Ureter (tissue), 1 donor: Measurements from ENCODE around the gene MMP8. TPM values are rescaled to one million over a fixed set of nuclear protein-coding genes. Genes with fewer than 3 reads are reported as not detected.
A peak's percentile ranks its signal among the peaks of the same experiment; 100 is the strongest.
"Not testable (repeated sequence)": the region's sequence is repeated elsewhere in the genome, so short reads cannot be mapped to it uniquely, and the experiment has no call there.

Experiments
- DNase-seq: peaks from one replicate; pipeline ENCODE4 v3.0.0-alpha.2; 2020; ENCODE audit warnings: low spot score
- total RNA-seq: library from RNA; stranded (reverse); gene quantifications from one replicate; pipeline ENCODE4 v1.2.4, GENCODE V29; 2023
- donor health status: DM: yes; HTN: yes; CAD: no.

MMP8 gene, protein sequence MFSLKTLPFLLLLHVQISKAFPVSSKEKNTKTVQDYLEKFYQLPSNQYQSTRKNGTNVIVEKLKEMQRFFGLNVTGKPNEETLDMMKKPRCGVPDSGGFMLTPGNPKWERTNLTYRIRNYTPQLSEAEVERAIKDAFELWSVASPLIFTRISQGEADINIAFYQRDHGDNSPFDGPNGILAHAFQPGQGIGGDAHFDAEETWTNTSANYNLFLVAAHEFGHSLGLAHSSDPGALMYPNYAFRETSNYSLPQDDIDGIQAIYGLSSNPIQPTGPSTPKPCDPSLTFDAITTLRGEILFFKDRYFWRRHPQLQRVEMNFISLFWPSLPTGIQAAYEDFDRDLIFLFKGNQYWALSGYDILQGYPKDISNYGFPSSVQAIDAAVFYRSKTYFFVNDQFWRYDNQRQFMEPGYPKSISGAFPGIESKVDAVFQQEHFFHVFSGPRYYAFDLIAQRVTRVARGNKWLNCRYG
- not detected for total RNA-seq

DNA sequence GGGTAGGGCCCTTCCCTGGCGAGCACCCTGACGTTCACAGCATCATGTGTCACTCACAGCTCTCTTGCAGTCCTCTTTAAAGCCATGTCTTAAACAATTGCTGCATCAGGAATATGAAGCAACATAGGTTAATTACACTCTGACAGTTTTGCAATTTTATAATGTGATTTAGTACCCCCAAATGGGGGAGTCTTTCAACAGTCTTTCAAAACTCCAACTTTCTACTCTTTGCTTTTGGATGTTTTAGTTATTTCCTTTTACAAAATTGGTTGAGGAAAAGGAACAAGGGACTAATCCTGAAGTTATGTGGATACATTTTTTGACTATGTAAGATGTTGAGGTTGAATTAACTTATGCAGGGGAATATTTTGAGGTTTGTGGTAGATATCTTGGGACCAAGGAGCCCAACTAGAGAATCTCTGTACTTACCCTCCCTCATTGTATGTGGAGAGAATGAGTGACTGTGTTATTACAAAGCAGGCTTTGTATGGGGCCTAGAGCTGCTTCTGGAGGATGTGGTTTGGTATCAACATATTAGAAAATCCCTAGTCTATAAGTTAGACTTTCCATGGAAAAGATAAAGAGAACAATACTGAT, at the start of gene MMP8:
Gene MMP8, minus strand, starts transcription at position 51 of the 597 bp plus-strand sequence. CDS start 99 bp downstream, outside the sequence.
- no peak for DNase-seq

DNA sequence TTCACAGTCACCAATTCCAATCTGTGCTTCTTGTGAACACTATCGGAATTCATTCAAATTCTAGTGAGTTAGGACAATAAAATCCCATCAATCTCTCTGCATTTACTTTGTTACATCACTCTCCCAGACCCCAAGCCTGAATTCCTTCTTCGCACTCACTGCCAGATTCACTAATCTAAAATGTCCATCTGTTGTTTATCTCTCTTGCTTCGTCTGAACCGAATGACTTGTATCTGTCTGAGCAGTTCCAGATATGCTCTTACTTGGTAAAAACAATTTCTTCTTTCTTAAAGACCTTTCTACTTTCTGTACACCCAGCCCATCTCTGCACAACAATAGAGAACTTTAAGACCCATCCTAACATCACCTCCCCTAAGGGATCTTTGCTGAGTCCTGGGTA, 48.6 kb upstream of the MMP8 start:
- DNase-seq, result no peak

DNA sequence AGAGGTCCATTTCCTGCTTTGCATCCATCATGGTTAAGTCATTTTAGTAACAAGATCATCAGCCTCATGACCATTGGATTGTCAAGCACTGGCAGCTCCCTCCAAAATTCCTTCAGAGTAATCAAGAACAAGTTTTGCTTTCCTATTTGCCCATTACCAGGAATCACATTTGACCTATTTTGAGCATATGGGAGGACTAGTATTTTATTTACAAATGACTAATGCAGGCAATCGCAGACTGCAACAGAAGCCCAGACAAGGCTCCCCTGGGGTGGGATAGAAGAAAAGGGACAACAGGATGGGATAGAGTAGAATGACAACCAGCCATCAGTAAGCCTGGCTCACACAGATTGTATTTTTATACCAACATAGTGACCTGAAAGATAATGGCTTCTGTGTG, 46.6 kb upstream of the MMP8 start:
- DNase-seq, result no peak

DNA sequence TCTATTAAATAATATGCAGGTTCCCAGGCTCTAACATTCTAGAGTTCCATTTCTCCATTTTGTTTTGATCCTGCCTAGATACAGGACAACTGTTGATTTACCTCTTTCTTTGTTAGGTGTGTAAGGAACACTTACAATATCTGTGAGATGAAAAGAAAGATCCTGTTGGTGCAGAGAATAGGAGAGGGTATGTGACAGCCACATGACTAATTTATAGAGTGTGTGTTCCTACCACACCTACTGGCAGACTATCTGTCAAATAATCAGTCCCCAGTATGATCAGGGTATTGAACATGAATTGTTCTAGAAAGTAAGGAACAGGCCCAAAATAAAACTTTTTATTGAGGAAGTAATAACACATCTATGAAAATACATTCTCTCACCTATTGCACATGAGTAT, 45.4 kb upstream of the MMP8 start:
- no peak for DNase-seq

DNA sequence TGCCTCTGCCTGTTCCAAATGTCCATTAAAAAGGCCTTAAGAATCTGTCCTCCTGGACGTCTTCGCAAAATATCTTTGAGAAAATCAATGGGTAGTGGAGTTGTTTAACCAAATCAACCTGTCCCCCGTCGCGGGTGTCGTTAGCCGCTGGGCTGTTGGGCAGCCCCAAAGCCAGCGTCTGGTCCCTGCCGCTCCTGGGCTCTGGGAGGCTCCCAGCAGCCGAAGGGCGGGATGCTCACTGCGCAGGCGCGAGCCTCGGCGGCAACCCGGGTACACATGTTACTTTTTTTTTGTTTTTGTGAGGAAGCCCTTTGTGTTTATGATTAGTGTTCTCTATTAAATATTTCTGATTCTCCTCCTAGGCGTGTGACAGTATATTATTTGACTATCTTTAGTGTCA, 43.0 kb upstream of the MMP8 start:
- no peak for DNase-seq

DNA sequence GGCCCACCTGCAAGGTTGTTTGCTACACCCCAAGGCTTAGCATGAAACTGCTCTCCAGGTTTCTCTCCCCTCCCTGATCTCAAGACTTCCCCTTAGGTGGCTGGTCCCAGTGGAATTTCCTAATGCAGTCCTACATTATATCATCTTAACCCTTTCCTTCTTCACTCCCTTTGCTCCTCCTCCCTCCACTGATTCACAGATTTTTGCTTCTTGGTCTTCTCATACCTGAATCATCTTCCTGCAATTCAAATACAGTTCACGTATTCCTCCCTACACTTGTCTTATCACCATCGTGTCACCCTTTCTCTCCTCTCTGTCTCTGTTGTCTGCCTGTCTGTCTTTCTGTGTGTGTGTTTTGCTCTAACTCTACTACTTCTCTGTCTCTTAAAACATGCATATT, 38.7 kb upstream of the MMP8 start:
- DNase-seq, result no peak

DNA sequence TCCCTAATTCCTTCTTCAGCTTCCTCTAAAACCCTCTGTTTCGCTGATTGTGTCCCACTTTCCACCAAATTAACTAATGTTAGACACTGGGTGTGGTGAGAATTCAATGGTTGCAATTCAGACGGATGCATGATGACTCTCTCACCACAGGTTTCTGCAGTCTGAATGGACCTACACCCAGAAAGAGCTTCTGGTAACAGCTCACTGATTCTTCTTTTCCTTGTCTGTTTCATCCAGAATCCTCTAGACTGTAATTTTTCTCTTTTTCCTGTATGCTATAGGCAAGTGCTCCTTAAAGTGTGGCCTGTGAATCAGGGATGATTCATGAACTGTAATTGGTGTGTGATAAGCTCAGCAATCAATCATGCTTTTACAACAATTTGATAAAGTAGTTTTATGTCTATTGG, 37.6 kb upstream of the MMP8 start:
- no peak for DNase-seq

DNA sequence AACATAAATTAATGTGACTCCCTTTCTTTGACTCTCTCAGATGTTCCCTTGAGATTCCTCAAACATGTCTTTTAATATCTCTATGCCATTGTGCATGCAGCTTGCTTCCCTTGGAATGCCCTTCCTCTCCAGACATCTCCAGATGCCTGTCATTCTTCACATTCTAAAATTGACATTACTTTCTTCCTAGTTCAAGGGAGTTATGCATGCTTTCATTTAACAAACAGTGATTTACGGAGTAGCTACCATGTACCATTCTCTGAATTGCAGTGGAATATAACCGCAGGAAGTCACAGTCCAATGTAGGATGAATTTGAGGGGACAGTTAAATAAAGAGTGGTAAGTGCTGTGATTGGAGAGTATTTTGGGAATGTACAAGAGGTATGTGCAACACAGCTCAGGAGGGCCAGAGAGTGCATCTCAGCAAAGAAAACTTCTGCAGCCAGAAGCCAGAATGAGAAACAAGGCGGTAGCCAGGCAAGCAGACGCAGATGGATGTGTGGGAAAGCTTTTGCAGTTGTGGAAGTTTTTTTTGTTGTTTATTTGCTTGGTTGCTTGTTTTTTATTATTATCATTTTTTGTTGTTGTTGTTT, 37.0 kb upstream of the MMP8 start:
- DNase-seq, result no peak

DNA sequence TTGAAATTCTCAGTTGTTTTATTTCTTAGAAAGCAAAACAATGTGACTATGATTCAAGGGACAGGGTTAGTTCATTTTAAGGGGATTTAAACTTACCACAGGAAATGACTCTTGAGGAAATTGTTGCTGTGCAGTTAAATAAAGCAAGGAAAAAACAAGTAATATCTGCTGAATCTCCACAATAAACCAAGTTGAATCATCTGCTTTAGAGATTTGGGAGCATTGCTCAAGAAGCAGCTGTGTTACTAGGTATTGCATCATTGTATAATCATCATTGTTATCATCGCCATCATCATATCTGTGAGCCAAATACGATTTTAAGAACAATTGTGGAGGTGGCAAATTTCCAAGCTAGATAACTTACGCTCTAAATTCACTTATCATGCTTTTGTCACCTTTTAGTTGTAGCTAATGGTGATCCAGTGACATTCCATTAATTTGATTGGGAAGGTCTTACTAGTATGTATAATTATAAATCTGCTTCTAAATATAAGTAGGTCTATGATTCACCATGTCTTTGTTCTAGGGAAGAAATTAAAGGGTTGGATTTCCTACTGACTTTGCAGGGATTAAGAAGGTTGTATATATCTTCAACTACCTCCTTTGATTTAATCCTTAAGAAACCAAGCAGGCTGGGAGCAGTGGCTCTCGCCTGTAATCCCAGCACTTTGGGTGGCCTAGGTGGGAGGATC, 35.7 kb upstream of the MMP8 start:
- DNase-seq, result no peak

DNA sequence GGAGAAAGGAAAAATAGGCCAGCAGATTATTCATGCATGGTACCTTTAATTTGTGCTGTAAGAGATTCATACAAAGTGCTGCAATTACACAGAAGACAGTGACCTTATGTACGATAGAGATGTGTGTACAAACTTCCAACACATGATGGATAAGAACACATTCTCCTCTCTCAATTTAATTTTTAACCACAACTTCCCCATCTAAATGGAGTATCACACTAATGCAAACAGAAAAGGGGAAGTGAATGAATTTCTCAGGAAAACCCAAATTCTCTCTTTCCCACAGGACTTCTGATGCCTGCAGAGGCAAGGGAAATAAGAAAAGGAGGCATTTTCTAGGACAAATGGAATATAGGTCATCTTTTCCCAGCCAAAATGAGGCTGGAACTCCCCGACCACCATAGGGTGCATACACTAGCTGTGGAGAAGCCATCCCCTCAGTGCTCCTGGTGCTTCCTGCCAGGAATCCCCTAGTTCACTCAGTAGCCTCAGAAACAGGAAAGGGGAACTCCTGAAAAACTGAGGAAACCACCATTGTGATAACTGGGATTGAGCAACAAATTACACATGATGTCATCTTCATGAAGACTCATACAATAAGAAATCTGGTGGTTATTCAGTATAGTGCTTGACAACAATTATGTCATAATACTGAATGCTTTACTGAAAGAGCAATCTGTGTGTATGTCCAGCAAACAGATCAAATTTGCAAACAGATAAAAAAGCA, 33.2 kb upstream of the MMP8 start:
- DNase-seq, result no peak

DNA sequence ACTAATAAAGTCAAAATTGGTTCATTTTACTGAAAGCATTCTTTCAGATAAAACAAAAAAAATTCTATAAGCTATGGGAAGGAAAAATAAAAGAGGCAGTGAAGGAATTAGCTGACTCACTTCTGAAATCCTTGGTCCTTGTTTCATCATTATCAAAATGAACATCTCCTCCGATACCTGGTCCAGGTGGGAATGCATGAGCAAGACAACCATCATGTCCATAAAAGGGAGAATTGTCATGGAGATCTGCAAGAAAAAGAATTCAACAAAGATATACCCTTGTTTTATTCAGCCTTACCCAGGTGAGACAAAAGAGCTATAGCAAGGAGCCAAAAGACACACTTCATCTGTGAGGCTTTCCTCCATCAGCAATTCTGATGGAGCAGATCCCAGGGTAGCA, 28.5 kb upstream of the MMP8 start:
- DNase-seq, result no peak

DNA sequence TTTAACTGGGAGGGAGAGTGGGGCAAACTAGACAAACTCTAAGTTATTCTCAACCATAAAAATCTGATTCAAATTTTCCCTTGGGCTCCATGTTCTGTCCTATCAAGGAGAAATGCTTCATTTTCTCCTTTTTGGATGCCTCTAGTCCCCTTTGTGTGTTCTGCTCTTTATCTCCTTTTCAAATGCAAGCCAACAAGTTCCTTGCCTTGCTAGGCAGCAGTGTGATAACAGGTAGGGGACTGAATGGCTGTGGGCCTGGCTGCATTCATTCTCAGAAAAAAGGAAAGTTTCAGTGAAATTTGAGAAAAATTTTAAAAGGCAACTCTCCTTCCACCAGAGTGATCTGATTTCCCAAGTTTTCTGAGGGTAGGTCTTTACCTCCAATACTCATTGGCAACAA, 26.9 kb upstream of the MMP8 start:
- no peak for DNase-seq

DNA sequence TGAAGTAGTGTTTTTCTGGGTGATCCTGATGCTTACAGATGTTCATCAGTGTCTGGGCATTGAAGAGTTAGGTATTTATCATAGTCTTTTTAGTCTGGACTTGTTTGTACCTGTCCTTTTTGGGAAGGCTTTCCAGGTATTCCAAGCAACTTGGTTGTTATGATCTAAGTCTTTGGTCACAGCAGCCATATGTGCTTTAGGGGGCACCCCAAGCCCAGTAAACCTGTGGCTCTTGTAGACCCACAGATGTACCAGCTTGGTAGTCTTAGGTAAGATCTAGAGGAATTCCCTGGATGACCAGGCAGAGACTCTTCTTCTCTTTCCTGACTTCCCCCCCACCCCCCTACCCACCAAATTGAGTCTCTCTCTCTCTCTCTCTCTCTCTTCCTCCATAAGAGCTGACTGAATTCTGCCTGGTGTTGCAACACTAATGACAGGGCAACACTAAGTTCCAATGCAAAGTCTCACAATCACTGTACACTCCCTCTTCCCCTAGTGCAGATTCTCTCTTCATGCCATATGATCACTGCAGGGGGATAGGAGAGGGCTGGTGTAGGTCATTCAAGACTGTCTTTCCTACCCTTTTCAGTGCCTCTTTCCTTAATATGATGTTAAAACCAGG, 24.5 kb upstream of the MMP8 start:
- no peak for DNase-seq

DNA sequence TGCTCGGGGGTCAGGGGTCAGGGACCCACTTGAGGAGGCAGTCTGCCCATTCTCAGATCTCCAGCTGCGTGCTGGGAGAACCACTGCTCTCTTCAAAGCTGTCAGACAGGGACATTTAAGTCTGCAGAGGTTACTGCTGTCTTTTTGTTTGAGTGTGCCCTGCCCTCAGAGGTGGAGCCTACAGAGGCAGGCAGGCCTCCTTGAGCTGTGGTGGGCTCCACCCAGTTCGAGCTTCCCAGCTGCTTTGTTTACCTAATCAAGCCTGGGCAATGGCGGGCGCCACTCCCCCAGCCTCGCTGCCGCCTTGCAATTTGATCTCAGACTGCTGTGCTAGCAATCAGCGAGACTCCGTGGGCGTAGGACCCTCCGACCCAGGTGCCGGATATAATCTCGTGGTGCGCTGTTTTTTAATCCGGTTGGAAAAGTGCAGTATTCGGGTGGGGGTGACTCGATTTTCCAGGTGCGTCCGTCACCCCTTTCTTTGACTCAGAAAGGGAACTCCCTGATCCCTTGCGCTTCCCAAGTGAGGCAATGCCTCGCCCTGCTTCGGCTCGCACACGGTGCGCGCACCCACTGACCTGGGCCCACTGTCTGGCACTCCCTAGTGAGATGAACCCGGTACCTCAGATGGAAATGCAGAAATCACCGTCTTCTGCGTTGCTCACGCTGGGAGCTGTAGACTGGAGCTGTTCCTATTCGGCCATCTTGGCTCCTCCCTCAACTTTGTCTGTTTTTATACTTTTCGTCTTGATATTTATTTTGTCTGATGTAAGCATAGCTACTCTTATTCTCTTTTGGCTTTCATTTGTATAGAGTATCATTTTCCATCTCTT, 22.2 kb upstream of the MMP8 start:
- DNase-seq, result not testable (repeated sequence)

DNA sequence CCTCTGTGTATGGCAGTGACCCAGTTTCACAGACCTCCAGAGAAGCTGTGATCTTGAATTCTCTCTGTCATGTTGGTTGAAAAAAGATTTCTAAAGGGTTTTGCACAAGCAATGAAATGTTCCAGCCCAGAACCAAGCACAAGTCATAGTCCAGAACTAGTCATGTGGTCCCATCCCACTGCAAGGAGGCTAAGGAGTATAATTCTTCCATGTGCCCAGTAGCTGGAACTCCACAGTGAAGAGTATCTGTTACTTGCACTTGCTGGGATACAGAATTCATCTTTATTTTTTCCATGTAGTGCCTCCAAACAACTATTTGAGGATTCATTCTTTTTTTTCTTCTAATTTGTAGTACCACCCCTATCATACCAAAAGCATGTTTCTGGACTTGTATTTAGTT, 9.9 kb upstream of the MMP8 start:
- DNase-seq, result no peak

DNA sequence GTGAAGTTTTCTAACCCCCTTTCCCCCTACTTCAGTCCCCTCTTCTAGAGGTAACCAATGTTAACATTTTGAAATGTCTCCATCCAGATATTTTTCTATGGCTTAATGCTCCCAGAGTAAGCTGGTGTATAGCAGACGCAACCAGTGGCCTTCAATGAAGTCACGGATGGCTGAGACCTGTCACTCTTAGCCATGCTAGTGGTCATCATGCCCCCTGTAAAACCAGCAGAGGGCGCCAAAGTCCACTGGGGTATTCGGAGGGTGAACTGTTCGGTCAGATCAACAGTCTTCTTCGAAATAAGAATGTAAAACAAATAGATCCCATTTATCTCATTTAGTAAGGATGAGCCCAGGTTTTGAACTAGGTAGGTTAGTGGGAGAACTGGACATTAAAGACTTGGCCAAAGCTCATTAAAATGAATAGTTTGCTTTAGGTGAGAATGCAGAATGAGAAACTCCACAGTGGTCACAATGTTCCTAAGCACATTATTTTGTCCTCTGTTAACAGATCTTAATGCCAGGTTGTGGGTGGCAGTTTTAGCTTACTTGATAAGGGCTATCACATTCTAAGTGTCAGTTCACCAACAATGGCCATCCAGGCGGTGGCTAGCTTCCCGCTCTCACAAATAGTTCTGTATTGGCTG, 8.6 kb upstream of the MMP8 start:
- DNase-seq, result peak; percentile 71

DNA sequence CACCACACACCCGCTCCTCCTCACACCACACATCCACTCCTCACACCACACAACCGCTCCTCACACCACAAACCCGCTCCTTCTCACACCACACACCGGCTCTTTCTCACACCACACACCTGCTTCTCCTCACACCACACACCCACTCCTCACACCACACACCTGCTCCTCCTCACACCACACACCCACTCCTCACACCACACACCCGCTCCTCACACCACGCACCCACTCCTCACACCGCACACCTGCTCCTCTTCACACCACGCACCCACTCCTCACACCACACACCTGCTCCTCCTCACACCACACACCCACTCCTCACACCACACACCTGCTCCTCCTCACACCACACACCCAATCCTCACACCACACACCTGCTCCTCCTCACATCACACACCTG, 6.2 kb upstream of the MMP8 start:
- DNase-seq, result not testable (repeated sequence)

DNA sequence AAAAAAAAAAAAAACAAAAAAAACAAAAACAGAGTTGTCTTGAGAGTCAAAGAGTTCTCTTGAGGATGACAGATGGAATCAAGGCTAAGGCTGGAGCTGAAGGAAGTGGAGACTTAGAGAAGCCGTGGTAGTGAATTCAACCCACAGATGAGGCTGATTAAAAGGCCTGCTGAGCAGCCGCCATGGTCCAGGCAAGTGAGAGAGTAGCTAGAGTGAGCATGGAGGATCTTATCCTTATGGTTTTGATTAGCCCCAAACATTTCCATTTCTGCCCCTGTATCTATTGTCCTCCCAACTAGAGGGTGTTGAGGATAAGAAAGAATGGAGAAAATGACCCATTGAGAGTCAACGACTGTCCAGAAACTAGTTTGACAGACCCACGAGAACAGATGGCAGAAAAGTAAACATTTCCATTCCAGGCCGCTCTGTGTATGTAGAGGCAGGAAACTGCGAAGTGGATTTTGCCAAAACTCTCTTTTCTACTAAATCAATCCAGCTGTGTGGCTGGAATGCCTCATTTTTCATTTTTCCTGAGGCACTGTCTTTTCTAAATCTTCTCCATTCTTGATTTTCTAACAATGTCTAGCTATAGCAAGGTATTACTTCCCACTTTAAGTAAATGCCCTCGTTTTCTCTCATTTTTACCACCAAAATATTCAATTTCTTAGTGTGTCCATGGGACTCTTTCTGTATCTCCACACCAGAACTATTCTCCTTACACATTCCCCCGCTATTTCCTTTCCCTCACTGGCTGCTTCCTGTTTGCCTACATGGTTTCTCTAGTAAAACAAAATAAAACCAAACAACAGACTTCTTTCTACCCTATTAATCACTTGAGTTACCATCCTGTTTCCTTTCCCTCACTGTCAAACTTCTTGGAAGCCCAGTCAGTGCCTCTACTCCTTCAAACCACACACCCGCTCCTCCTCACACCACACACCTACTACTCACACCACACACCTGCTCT, 5.4 kb upstream of the MMP8 start:
- no peak for DNase-seq

DNA sequence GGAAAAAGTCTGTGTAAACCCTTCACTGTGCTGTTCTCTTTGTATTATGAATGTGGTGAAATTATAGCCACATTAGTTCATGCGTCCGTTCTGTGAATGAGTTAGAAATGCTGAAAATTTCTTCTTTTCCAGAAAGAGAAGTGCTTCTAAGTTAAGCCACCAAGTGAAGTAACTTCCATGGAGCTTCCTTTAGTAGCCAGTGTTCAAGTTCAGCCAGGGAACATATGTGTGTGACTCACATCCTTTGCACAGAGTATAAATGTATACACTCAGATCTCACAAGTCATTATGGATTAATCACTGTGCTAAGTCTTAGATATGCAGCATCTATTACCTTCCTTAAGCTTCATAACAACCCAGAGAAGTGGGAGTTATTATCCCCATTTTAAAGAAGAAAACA, 3.1 kb upstream of the MMP8 start:
- no peak for DNase-seq
